Fibroblast of lung (primary cell): Measurements from ENCODE around the gene NUBPL.

Experiments used
- CTCF ChIP-seq, 2 donors: IDR thresholded peaks in 1 of 2; conservative IDR thresholded peaks in 1 of 2; 1 replicate in 1 of 2; 2 replicates in 1 of 2; pipeline ENCODE4 v1.5.1; 2011 to 2012; ENCODE audit warnings: low read length in 2 of 2, control low read depth in 1 of 2, inconsistent platforms in 1 of 2, low read depth in 1 of 2, mild to moderate bottlenecking in 1 of 2
- EZH2 ChIP-seq: IDR thresholded peaks from 2 replicates; pipeline ENCODE4 v1.5.1; 2012; ENCODE audit warnings: low read length, control low read depth, mild to moderate bottlenecking; ENCODE audit errors: missing control alignments

- TF ChIP-seq CTCF (conservative IDR thresholded peaks at IDR 0.05 in 1 of 2, IDR thresholded peaks at IDR 0.05 in 1 of 2; ENCODE audit: low read depth in 1 of 2, low read length in 2 of 2) (no peak), EZH2 (no peak)
Observed at GRCh38 chr14:31788340-31788739, 227.1 kb downstream of the NUBPL start.
